ENCODE data around the gene RAP1B.

RAP1B gene

GRCh38 chr12:68610370-68611093, at the start of gene RAP1B:
Gene RAP1B (plus strand): TSS chr12:68610899. CDS start chr12:68648725, 37,826 bp downstream.
- peak; percentile 84 for DNase-seq

GRCh38 chr12:68561830-68562229, 48.9 kb upstream of the RAP1B start:
- DNase-seq, result no peak

DNA sequence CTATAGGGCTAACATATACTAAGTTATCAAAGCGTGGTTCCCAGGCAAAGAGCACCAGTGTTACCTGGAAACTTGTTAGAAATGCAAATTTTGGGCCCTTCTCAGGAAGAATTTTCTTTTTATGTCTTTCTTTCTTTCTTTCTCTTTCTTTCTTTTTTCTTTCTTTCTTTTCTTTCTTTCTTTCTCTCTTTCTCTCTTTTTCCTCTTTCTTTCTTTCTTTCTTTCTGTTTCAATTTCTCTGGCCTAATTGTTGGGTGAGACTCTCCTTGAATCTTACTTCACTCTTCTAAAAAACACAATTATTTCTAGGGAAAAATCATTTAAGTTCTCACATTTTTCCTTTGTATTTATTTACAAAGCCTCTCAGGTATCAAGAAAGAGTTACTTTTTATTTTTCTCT, 46.5 kb upstream of the RAP1B start:
- no peak for DNase-seq

DNA sequence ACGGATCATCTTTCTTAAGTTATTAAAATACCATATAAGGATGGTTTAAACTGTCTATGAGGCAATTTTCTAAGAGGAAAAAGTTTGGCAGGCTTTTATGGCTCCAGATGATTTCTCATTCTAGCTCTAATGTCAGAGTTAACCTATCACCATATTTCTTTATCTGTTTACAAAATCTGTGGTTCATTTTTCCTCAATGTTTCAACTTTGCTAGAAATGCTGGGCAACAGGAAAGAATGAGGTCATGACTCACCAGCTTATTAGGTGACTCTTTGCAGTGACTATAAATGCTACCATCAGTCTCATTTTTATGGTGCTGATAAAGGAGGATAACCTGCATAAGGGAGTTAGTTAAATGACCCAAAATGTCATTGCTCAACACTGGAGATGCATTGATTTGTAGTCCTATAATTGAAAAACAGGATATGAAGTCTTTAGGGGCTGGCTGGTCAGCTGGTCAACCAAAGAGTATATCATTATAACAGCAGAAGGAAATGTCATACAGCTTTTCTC, 45.3 kb upstream of the RAP1B start:
- DNase-seq, result no peak

- DNase-seq, result no peak
These were observed 41.7 kb upstream of the RAP1B start for GRCh38 chr12:68568922-68569569.

GRCh38 chr12:68572661-68573060, 38.0 kb upstream of the RAP1B start:
- DNase-seq, result no peak

- DNase-seq, result no peak
These were observed 37.3 kb upstream of the RAP1B start for GRCh38 chr12:68573406-68573805.

DNA sequence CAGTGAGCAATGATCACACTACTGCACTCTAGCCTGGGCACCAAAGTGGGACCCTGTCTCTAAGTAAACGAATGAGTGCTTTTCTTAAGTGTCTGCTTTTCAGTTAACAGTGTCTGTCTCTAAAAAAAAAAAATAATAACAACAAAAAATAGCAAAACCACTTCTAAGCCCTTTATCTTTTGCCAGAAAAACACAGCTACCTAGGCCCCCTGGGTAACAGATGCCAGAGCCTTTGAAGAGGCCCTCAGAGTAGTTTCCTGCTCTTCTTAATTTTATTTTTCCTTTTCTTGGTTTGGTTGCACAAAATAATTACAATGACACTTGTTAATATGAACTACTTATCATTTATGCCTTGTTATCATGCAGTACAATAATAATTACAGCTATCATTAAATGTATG, 32.8 kb upstream of the RAP1B start:
- no peak for DNase-seq

GRCh38 chr12:68578765-68579164, 31.9 kb upstream of the RAP1B start:
- no peak for DNase-seq

DNA sequence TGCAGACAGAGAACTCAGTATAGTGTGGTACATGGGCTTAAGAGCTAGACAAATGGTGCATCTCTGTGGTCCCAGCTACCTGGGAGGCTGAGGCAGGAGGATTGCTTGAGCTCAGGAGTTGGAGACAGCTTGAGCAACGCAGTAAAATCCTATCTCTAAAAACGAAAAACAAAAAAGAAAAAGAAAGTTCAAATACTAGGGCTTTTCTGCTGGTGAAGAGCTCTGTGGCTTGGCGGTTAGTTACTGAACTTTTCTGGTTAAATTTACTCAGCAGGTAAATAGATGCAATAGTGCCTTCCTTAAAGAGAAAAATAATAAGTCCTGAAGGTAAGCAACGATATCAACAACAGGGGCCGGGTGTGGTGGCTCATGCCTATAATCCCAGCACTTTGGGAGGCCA, 31.4 kb upstream of the RAP1B start:
- DNase-seq, result no peak

DNA sequence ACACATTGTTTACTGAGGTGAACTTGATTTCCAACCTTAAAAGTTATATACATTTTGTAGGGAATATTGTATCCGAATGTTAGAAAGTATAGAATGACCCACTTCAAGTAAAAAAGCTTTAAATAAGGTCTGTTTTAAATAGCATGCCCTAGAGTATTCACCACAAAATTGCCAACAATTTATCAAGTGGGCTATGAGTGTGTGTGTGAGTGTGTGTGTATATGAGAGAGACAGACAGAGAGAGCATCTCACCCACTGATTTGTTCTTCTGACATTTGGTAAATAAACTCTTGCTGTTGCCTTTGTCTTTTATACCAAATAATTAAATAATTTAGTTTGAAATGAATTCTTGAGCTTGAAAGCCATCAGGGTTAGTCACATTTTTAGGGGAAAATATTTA, 29.8 kb upstream of the RAP1B start:
- DNase-seq, result no peak

GRCh38 chr12:68581926-68582325, 28.8 kb upstream of the RAP1B start:
- no peak for DNase-seq

DNA sequence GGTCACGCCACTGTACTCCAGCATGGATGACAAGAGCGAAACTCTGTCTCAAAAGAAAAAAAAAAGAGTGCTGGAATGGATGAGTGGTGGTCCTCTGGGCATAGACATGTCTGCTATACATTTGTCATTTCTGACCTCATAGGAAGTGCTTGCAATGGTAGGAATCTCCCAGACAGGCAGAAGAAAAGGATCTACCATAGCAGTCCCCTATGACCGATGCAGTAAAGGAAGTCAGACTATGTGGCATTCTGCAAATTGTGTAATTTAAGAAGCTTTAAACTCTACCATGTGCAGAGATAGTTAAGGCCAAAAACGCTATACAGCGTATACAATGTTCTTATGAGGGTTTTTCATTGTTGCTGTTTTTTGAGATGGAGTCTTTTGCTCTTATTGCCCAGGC, 24.7 kb upstream of the RAP1B start:
- DNase-seq, result no peak

DNA sequence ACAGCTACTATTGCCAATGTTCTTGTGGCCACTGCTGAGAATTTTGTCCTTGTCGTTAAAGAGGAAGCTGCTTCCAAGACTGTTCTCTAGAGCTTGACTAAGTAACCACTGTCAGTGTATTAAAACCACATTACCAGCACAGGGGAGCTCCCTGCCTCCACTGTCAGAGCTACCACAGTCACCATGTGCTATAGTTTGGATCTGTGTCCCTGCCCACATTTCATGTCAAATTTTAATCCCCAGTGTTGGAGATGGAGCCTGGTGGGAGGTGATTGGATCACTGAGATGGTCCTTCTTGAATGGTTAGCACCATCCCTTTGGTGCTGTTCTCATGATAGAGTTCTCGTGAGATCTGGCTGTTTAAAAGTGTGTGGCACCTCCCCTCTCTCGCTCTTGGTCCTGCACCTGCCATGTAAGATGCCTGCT, 23.2 kb upstream of the RAP1B start:
- DNase-seq, result no peak

- DNase-seq, result no peak
These were observed 21.5 kb upstream of the RAP1B start for GRCh38 chr12:68589194-68589593.

- no peak for DNase-seq
These were observed 18.8 kb upstream of the RAP1B start for GRCh38 chr12:68591734-68592418.

DNA sequence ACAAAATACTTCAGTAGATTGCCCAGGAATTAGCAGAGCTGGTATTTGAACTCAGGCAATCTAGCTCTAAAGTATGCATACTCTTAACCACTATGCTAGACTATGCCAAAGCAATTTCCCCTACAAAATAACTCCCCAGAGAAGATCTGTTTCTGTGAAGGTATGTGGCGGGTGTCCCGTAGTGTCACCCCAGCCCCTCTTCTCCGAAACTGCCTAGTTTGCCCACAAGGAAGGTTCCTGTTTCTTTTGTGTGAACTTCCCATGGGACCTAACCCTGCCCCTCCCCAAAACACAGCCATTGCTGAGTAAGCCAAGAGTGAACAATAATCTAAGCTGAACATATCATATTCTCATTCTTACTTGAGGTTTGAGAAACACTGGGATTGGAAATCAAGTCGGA, 15.5 kb upstream of the RAP1B start:
- DNase-seq, result no peak

DNA sequence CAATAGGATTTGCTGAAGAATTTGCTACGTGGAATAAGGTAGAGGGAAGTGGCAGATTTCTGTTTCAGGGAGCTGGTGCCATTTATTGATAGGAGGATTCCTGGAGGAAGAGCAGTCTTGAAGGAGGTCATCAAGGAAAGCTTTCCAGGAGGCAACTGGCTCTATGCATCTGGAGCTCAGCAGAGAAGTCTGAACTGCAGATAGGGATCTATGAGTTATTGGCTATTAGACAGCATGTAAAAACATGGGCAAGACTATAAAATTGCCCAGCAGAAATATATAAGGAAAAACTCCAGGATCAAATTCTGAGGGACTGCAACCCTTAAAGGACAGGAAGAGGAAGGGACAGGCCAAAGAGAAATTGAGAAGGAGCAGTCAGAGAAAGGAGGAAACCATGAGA, 8.9 kb upstream of the RAP1B start:
- no peak for DNase-seq

- no peak for DNase-seq
These were observed 8.0 kb upstream of the RAP1B start for GRCh38 chr12:68602720-68603119.

GRCh38 chr12:68608191-68608590, 2.5 kb upstream of the RAP1B start:
- DNase-seq, result no peak

- no peak for DNase-seq
These were observed 715 bp upstream of the RAP1B start for GRCh38 chr12:68609998-68610369.

DNA sequence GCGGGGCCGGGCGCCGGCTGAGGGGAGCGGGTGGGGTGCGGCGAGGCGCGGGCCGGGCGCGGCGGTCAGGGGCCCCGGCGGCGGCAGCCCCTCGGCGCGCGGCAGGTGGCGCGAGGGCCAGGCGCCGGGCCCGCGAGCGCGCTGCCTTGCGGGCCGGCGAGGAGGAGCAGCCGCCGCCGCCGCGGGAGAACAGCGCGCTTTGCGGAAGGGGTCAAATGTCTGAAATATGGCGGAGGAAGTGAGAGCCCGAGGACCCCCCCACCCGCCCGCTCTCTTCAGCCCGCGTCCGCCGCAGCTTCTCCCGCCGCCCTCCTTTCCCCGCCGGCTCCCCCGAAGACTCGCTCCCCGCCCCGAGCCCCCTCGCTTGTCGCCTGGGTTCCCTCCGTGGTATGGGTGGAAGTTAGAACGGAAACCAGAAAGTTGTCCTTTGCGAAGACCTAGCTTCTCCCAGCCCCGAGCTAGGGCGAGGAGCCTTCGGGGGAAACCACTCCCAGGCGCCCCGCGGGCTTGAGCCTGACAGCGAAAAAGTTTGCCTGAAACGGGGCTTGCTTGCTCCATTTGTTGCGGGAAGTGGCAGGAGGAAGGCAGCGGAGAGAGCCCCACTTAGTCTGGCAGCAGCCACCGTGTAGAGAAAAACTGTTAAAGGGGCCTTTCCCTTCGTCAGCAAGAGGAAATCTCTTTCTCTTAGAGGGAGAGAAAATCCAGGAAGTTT, 551 bp downstream of the RAP1B start:
- DNase-seq, result peak; percentile 43

DNA sequence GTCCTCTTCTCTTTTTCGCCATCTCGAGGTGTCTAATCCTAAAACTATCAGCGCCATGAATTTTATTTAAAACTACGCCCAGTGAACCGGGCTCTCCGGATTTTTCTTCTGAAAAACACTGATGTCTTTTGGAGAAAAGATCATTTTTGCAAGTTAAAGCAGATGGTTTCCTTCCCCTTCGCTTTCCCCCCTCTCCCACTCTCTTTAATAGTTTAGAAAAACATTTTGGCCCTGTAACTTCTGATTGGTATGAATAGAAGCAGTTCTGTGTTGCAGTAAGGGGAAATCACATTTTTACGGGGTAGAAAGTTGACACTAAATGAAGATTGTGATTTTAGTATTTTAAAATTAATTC, 1.1 kb downstream of the RAP1B start:
- DNase-seq, result no peak

DNA sequence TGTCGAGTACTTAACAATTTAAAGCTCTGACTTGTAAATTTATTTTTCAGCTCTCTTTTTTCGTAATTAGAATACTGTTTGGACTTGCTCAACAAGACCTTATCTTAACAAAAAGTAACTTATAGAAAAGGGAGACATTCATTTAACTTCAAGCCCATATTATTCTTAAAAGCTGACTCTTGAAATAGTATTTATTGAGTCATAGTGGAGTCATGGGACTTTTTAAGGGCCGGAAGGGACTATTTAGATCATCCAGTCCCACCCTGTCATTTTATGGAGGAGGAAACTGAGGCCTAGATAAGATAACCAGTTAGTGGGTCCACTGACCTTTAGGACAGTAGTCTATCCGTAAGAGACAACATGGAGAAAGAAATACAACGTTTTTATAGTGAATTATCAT, 1.5 kb downstream of the RAP1B start:
- DNase-seq, result no peak

Measured in COR-L47 (cell line).